Measurements from ENCODE around the gene ZSWIM4.
A peak's percentile ranks its signal among the peaks of the same experiment; 100 is the strongest.

ZSWIM4 gene

DNA sequence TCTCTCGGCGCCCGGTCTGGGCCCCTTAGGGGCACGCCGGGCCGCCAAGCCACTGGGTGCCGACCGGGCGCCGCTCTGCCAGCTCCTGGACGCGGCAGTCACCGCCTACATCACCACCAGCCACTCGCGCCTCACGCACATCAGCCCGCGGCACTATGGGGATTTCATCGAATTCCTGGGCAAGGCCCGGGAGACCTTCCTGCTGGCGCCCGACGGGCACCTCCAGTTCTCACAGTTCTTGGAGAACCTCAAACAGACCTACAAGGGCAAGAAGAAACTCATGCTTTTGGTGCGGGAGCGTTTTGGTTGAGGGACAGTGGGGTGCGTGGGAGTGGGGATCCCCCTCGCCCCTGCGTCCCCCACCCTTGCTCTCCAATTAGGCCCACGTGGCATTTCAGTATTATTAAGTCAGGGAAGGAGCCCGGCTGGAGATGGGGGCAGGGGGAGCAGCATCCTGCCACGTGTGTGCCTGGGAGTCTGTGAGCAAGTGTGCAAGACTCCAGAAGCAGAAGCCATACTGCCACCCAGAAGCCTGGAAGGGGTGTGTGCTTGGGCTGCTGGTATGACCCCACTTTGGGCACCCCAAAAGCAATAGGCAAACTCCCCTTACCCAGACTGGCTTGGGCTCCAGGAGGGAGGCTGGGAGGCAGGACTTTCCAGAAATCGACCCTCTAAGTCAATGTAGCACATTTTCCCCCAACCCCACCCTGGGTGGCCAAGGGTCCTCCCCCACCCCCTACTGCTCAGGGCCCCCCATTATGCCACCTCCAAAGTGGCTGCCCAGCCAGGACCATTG, 35.7 kb downstream of the ZSWIM4 start:
- DNase-seq (ENCODE audit: insufficient read length, low spot score), result no peak
- TF ChIP-seq, protein P1, sequence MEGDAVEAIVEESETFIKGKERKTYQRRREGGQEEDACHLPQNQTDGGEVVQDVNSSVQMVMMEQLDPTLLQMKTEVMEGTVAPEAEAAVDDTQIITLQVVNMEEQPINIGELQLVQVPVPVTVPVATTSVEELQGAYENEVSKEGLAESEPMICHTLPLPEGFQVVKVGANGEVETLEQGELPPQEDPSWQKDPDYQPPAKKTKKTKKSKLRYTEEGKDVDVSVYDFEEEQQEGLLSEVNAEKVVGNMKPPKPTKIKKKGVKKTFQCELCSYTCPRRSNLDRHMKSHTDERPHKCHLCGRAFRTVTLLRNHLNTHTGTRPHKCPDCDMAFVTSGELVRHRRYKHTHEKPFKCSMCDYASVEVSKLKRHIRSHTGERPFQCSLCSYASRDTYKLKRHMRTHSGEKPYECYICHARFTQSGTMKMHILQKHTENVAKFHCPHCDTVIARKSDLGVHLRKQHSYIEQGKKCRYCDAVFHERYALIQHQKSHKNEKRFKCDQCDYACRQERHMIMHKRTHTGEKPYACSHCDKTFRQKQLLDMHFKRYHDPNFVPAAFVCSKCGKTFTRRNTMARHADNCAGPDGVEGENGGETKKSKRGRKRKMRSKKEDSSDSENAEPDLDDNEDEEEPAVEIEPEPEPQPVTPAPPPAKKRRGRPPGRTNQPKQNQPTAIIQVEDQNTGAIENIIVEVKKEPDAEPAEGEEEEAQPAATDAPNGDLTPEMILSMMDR (IDR thresholded peaks at IDR 0.05; ENCODE audit: insufficient read depth, missing control alignments), result no peak
- FAIRE-seq, result no peak

DNA sequence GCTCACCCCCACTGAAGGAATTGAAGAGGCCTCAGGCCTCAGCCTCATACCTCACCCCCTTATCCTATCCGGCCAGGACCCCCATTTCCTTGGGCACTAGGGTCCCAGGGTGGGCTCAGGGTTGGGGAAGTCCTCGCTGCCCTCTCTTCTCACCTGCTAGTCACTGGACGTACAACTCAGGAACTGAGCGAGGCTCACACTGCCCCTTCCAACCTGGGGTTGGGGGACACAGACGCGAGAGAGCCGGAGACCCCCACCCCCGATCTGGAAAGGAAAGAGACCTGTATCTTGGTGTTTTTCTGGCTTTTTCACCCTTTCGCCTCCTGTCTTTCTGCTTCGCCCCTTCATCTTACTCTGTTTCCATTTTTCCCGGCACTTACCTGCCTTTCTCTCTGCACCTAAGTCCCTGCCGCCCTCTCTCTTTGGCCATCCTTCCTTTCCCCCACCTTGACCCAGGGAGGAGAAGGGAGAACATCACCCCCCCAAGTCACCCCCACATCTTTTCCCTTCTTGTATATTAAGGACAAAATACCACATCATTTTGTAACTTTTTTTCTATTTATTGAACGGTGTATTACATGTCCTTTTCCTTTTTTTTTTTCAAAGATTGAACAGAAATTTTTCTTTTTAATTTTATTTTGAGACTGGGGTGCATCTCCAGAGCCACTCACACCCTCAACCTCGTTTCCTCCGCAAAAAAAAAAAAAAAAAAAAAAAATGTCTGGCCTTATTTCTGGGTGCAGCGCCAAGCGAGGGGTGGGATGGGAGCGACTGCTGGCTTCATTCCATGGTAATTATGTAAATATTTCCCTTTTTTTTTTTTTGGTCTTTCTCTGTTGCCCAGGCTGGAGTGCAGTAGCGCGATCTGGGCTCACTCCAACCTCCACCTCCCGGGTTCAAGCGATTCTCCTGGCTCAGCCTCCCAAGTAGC, 36.6 kb downstream of the ZSWIM4 start:
- FAIRE-seq, result no peak
- TF ChIP-seq, protein P1 (IDR thresholded peaks at IDR 0.05; ENCODE audit: insufficient read depth, missing control alignments), result no peak

DNA sequence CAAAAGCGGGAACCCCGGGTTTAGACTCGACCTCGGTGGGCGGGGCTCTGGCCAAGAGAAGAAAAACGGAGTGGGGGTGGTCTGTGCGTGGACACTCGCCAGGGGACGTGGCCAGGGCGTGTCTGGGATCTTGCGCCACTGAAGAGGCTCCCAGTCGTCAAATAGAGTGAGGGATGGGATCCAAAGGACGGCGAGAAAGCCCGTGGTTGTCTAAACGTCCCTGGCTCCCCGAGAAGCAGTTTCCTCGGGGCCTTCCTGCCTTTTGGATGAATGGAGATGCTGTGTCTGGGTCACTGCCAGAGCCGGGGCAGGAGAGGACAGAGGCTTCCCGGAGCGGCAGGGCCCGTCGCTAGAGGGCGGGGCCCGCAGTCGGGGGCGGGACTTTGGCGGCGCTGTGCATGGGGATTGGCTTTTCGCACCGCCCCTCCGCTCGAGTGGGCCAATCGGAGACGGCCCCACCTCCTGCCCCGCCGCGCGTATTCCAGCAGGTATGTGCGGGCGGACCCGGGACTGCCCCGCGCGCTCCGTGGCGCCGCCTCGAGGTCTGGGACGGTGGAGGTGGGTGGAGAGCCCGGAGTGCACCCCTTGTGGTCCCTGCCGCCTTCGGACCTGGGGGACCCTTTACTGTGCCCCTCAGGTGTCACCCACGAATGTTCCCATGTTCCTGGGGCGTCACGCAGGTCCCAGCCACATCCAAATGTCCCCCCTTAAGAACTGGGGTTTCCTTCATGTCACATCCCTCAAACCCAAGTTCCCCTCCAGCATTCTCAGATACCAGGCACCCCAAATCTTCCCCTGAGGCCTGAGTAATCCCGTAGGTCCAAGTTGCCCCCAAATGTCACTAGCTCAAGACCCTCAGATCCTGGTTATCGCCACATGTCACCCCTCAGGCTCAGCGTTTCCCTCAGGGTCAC, 38.3 kb downstream of the ZSWIM4 start:
- DNase-seq (ENCODE audit: insufficient read length, low spot score), result peak; percentile 99
- FAIRE-seq, result no peak
- TF ChIP-seq, protein P1 (IDR thresholded peaks at IDR 0.05; ENCODE audit: insufficient read depth, missing control alignments), result peak; percentile 27

More for the DNA sequence above, 36.6 kb downstream of the ZSWIM4 start:
- DNase-seq (ENCODE audit: insufficient read length, low spot score), result no peak

DNA sequence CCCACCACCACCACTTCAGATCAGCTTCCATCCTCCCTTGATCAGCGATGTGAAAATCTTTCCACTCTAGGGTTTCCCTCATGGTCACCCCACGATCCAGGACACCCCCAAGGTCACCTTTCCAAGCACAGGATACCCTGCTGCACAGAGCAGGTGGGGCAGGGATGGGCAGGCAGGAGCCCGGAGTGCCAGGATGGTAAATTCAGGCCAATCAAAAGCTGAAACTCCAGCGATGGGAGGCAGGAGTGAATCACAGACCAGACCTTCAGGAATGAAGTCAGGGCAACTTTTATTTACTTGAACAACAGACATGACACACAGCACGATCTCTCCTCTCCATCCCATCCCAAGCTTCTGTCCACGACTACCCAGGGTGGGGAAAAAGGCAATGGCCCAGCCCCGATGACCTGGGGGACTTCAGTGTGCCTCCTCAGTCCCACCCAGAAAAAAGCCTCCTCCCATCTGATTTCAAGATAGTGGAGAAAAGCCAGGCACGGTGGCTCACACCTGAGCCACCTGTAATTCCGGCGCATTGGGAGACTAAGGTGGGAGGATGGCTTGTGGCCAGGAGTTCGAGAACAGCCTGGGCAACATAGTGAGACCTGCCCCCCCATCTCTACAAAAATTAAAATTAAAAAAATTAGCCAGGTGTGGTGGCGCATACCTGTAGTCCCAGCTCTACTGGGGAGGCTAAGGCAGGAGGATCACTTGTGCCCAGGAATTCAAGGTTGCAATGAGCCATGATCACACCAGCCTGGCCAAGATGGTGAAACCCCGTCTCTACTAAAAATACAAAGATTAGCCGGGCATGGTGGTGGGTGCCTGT, 39.2 kb downstream of the ZSWIM4 start:
- TF ChIP-seq, protein P1 (IDR thresholded peaks at IDR 0.05; ENCODE audit: insufficient read depth, missing control alignments), result no peak
- no peak for DNase-seq (ENCODE audit: insufficient read length, low spot score)
- no peak for FAIRE-seq

DNA sequence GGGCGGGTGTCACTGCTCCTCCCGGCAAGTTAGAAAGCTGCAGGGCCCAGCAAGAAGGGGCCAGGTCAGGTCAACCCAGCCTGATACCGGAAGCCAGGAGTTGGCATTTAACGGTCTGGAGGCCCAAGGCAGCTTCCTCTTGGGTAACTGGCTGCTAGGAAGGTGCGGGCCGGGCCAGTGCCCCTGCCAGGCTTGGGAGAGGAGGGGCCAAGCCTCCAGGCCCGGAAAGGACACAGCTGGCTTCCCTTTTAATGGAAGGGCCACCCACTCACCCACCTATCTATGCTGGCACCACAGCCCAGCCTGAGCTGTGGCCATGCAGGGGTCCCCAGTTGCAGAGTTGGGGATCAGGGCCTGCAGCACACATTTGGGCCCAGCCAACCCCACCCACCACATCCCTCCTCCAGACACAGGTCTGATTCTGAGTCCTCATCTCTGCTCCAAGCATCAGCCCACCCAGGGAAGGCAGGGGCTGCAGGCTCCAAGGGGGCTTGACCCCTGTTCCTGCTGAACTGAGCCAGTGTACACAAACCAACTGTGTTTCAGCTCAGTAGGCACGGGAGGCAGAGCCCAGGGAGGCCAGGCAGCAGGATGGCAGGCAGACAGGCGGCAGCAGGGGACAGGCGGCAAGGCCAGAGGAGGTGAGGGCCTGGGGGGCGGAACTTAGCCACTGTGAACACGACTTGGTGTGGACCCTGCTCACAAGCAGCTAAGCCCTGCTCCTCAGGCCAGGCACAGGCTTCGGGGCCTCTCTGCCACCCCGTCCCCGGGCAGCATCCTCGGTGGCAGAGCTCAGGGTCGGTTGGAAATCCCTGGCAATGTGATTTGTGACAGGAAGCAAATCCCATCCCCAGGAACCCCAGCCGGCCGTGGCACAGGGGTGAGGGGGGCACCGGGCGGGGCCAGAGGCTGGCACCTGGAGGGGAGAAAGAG, 40.8 kb downstream of the ZSWIM4 start:
- DNase-seq (ENCODE audit: insufficient read length, low spot score), result no peak
- TF ChIP-seq, protein P1 (IDR thresholded peaks at IDR 0.05; ENCODE audit: insufficient read depth, missing control alignments), result no peak
- no peak for FAIRE-seq
